ENCODE measurements around the gene GAP43. TPM values are rescaled to one million over a fixed set of nuclear protein-coding genes. Genes with fewer than 3 reads are reported as not detected.
A peak's percentile ranks its signal among the peaks of the same experiment; 100 is the strongest.

GAP43 gene, protein sequence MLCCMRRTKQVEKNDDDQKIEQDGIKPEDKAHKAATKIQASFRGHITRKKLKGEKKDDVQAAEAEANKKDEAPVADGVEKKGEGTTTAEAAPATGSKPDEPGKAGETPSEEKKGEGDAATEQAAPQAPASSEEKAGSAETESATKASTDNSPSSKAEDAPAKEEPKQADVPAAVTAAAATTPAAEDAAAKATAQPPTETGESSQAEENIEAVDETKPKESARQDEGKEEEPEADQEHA
- total RNA-seq = 1 to 10 TPM; 2.8 to 6.1 TPM

DNA sequence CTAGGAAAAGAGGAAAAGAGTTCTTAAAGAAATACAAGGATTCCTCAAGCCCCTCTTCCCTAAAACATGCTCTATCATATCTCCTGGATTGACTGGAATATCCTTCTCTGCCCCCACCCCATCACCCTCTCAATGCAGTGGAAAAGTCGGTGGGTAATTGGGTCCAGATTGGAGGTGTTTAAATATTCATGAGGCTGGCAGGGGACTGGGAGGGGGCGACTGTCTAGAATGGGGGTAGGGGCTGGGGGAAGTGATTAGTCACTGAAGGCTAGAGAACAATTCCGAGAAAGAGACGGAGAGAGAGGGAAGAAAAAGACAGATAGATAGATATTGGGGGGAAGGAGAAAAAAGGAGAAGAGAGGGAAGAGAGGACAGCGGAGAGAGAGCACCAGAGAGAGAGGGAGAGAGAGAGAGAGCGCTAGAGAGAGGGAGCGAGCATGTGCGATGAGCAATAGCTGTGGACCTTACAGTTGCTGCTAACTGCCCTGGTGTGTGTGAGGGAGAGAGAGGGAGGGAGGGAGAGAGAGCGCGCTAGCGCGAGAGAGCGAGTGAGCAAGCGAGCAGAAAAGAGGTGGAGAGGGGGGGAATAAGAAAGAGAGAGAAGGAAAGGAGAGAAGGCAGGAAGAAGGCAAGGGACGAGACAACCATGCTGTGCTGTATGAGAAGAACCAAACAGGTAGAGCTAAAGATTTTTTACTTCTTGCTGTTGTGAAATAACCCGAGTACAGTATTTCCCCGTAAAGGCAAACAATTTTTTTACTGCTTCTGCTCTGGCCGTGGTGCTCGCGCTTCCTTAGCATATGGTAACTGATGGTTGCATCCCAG lies at the start of gene GAP43:
Gene GAP43, plus strand, starts transcription at position 467 of the 825 bp plus-strand sequence. Its CDS starts 180 bp downstream, at position 647.
- no peaks in the 10 kb centered on the region for H3K27me3 ChIP-seq (replicated peaks; ENCODE audit: insufficient read depth)
- H3K9me3 ChIP-seq = no peaks in the 10 kb centered on the region
- H3K4me3 ChIP-seq = peak within 1 kb of the TSS; percentile 66
- DNase-seq (ENCODE audit: low spot score) (no peak), ATAC-seq (ENCODE audit: insufficient number of reproducible peaks, low FRiP score, low read depth) (peak; percentile 55)
- no peaks in the 10 kb centered on the region for H3K36me3 ChIP-seq
- no peak within 1 kb of the TSS for H3K27ac ChIP-seq
- TF ChIP-seq, protein P1, sequence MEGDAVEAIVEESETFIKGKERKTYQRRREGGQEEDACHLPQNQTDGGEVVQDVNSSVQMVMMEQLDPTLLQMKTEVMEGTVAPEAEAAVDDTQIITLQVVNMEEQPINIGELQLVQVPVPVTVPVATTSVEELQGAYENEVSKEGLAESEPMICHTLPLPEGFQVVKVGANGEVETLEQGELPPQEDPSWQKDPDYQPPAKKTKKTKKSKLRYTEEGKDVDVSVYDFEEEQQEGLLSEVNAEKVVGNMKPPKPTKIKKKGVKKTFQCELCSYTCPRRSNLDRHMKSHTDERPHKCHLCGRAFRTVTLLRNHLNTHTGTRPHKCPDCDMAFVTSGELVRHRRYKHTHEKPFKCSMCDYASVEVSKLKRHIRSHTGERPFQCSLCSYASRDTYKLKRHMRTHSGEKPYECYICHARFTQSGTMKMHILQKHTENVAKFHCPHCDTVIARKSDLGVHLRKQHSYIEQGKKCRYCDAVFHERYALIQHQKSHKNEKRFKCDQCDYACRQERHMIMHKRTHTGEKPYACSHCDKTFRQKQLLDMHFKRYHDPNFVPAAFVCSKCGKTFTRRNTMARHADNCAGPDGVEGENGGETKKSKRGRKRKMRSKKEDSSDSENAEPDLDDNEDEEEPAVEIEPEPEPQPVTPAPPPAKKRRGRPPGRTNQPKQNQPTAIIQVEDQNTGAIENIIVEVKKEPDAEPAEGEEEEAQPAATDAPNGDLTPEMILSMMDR (IDR thresholded peaks at IDR 0.05) = no peak
- peaks cover 8 to 15% of the 10 kb centered on the region in 2 donors for H3K4me1 ChIP-seq (ENCODE audit: control insufficient read depth in 1 of 2, low read depth in 2 of 2)

DNA sequence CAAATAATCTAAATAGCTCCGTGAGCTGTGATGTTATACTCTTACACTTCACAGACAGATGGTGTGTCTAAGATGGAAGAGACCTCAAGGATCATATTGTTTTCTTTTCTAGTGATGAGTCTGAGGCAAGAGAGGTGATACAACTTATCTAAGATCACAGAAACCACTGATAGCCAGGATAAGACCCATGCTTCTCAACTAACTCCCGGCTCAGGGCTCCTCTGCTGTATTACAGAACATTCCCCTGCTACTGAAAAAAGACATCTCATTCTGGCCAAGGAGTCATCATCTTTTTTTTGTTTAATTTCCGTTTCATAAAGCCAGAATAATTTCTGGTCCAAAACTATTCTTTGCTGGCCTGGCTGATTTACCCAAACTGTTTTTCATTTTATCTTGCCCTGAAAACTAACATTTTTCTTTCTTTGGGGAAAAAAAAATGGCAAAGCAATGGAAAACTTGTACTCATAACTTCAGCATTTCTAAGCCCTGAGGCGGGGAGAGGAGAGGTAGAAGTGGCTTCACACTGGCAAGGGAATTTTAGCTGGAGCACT lies 46.9 kb upstream of the GAP43 start:
- Histone ChIP-seq H3K4me3 (no peak overlapping the region), H3K4me1 (ENCODE audit: control insufficient read depth in 1 of 2, low read depth in 2 of 2) (peaks cover 0 to 27% of the 10 kb centered on the region in 2 donors), H3K27me3 (replicated peaks; ENCODE audit: insufficient read depth) (no peaks in the 10 kb centered on the region), H3K27ac (no peak overlapping the region), H3K9me3 (no peaks in the 10 kb centered on the region), H3K36me3 (no peaks in the 10 kb centered on the region)
- TF ChIP-seq, protein P1 (IDR thresholded peaks at IDR 0.05) = no peak
- DNase-seq (ENCODE audit: low spot score) = no peak
- no peak for ATAC-seq (ENCODE audit: insufficient number of reproducible peaks, low FRiP score, low read depth)

DNA sequence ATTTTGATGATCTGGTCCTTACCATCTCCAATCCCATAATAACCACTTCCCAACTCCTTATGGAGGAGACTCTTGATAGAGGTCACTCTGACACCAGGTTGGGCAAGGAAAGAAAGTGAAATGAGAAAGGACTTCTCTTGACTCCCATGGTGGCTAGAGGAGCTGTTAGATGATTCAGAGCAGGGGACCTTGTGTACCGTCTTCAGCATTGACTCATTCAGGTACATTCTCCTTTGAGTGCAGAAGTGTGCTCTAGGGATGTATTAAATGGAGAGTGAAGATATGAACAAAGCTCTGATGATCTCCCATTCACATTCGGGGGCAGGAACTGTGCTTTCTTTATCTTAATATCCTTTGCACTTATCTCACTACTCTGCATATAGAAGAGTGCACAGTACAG lies 46.3 kb upstream of the GAP43 start:
- no peak overlapping the region for H3K4me3 ChIP-seq
- no peak for ATAC-seq (ENCODE audit: insufficient number of reproducible peaks, low FRiP score, low read depth)
- no peak for DNase-seq (ENCODE audit: low spot score)
- TF ChIP-seq, protein P1 (IDR thresholded peaks at IDR 0.05) = no peak
- no peak overlapping the region for H3K27ac ChIP-seq
- no peaks in the 10 kb centered on the region for H3K9me3 ChIP-seq
- H3K27me3 ChIP-seq (replicated peaks; ENCODE audit: insufficient read depth) = no peaks in the 10 kb centered on the region
- H3K36me3 ChIP-seq = no peaks in the 10 kb centered on the region
- peaks cover 0 to 21% of the 10 kb centered on the region in 2 donors for H3K4me1 ChIP-seq (ENCODE audit: control insufficient read depth in 1 of 2, low read depth in 2 of 2)

DNA sequence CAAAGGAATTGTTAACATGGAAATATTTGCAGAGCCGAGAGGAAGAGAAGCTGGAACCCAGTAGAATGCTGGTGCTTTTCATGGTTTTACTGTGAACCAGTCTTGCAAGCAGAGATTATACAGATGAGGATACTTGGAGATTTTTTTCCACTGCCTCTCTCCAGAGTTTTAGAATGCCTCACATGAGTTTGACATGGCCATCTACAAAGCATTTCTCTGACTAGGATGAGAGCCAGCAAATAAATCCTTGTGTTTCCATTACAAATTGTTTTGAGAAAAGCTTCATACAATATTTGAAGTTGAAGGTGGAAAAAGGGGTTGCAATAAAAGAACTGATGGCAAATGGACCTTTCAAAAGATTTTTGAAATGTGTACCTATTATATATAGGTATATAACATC lies 45.0 kb upstream of the GAP43 start:
- Histone ChIP-seq H3K36me3 (no peaks in the 10 kb centered on the region), H3K27ac (no peak overlapping the region), H3K4me1 (ENCODE audit: control insufficient read depth in 1 of 2, low read depth in 2 of 2) (peaks cover 0 to 19% of the 10 kb centered on the region in 2 donors), H3K9me3 (no peaks in the 10 kb centered on the region), H3K27me3 (replicated peaks; ENCODE audit: insufficient read depth) (no peaks in the 10 kb centered on the region), H3K4me3 (no peak overlapping the region)
- DNase-seq (ENCODE audit: low spot score) = no peak
- no peak for ATAC-seq (ENCODE audit: insufficient number of reproducible peaks, low FRiP score, low read depth)
- TF ChIP-seq, protein P1 (IDR thresholded peaks at IDR 0.05) = no peak

DNA sequence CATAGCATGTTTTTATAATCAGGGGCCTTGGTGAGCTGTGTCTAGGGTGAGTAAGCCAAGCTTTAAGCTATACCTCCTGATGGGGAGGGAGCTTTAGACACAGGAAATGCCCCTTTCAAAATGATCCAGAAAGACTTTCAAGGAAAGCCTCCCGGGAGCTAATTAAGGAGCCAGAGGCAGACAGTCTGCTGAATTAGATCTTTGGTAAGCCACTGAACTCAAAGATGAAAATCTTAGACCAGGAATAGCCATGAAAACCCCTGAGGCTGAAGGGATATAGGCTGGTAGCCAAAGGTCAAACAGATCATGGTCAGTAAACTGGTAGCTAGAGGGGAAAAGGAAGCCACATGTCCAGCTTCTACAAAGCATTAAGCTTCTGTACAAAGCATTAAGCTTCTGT lies 42.7 kb upstream of the GAP43 start:
- TF ChIP-seq, protein P1 (IDR thresholded peaks at IDR 0.05) = no peak
- no peaks in the 10 kb centered on the region for H3K27me3 ChIP-seq (replicated peaks; ENCODE audit: insufficient read depth)
- H3K9me3 ChIP-seq = no peaks in the 10 kb centered on the region
- peaks cover 0 to 14% of the 10 kb centered on the region in 2 donors for H3K4me1 ChIP-seq (ENCODE audit: control insufficient read depth in 1 of 2, low read depth in 2 of 2)
- ATAC-seq (ENCODE audit: insufficient number of reproducible peaks, low FRiP score, low read depth) = no peak
- no peak overlapping the region for H3K4me3 ChIP-seq
- H3K36me3 ChIP-seq = no peaks in the 10 kb centered on the region
- H3K27ac ChIP-seq = no peak overlapping the region
- DNase-seq (ENCODE audit: low spot score) = no peak
